ENCODE results near the gene WNT3.

- no peak for TF ChIP-seq EZH2 (IDR thresholded peaks at IDR 0.05; ENCODE audit: borderline replicate concordance, insufficient read depth, low read depth, low read length, poor library complexity, severe bottlenecking)
- TF ChIP-seq CTCF (IDR thresholded peaks at IDR 0.05), result no peak
Measured at GRCh38 chr17:46803544-46803943, 14.9 kb downstream of the WNT3 start.
